Nephron progenitor cell (in vitro differentiated cells): ENCODE data around the gene SASH1.
"Not testable (repeated sequence)": the region's sequence is repeated elsewhere in the genome, so short reads cannot be mapped to it uniquely, and the experiment has no call there.

ENCODE experiments used
- DNase-seq: peaks from one replicate; pipeline ENCODE4 v3.0.0; 2021
- H3K27ac Mint-ChIP-seq: 2 replicates; pipeline ENCODE4 v1.8.0; 2021; ENCODE audit warnings: mild to moderate bottlenecking, moderate library complexity, mixed read lengths
- H3K27me3 Mint-ChIP-seq: 2 replicates; pipeline ENCODE4 v1.8.0; 2021; ENCODE audit warnings: mild to moderate bottlenecking, low read depth, mixed read lengths; ENCODE audit not compliant: poor library complexity
- H3K36me3 Mint-ChIP-seq: 2 replicates; pipeline ENCODE4 v1.8.0; 2021; ENCODE audit warnings: low read depth, mixed read lengths
- H3K4me1 Mint-ChIP-seq: 2 replicates; pipeline ENCODE4 v1.8.0; 2021; ENCODE audit warnings: mixed read lengths
- H3K4me3 Mint-ChIP-seq: 2 replicates; pipeline ENCODE4 v1.8.0; 2021; ENCODE audit warnings: mild to moderate bottlenecking, moderate library complexity, mixed read lengths
- H3K9me3 Mint-ChIP-seq: 2 replicates; pipeline ENCODE4 v1.8.0; 2021; ENCODE audit warnings: mild to moderate bottlenecking, moderate library complexity, mixed read lengths
- CTCF ChIP-seq: fragments of 200-600 bp; sonication (generic); IDR thresholded peaks from 2 replicates; pipeline ENCODE4 v1.5.0; 2021; ENCODE audit warnings: antibody characterized with exemption

The SASH1 gene

DNA sequence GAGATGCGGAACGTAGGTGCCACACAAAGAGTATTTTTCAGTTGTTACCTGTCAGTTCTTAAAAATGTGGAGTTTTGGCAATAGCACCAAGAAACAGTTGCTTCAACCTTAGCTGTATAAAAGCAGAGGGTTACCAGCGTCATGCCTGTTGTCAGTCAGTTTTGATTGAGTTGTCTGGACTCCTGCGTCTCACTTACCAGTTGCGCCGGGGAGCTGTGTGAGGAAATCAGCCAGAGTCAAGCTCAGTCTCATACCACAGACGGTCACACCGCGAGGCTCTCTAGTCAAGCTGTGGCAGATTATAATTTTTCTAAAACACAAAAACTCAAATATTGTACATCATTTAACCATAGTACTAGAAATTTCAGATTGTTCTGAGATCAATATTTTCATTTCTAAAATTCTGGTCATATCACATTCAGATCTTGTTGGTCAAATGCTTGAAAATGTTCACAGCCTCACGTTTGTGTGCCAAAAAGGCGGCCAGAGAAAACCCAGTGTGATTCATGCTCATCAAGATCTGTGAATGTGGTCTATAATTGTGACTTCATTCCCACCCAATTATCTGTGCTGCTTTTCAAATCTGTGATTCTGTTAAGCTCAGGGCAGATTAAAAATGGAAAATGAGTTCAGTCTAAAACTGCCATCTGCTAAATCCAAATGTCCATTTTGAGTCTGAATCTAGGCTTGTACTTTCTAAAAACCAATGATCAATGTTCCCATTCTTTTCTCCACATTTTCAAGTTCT is 37.5 kb downstream of the SASH1 start:
- Mint-ChIP-seq H3K27me3 (peaks cover 1% of the 10 kb centered on the region), H3K4me1 (peaks cover 46% of the 10 kb centered on the region), H3K27ac (peak overlapping the region; percentile 89), H3K4me3 (no peak overlapping the region), H3K36me3 (peaks cover 15% of the 10 kb centered on the region), H3K9me3 (peaks cover 4% of the 10 kb centered on the region)
- no peak for TF ChIP-seq CTCF
- no peak for DNase-seq

GRCh38 chr6:148382051-148382450 is 39.4 kb downstream of the SASH1 start:
- not testable (repeated sequence) for H3K27me3 Mint-ChIP-seq, H3K4me3 Mint-ChIP-seq, H3K27ac Mint-ChIP-seq, H3K9me3 Mint-ChIP-seq, DNase-seq, H3K36me3 Mint-ChIP-seq
- peaks cover 42% of the 10 kb centered on the region for H3K4me1 Mint-ChIP-seq

- Mint-ChIP-seq H3K27me3 (no peaks in the 10 kb centered on the region), H3K4me1 (peaks cover 42% of the 10 kb centered on the region), H3K4me3 (no peak overlapping the region), H3K36me3 (no peaks in the 10 kb centered on the region), H3K27ac (no peak overlapping the region), H3K9me3 (no peaks in the 10 kb centered on the region)
- TF ChIP-seq CTCF = no peak
- DNase-seq = no peak
Measured at GRCh38 chr6:148382861-148383260, 40.2 kb downstream of the SASH1 start.

DNA sequence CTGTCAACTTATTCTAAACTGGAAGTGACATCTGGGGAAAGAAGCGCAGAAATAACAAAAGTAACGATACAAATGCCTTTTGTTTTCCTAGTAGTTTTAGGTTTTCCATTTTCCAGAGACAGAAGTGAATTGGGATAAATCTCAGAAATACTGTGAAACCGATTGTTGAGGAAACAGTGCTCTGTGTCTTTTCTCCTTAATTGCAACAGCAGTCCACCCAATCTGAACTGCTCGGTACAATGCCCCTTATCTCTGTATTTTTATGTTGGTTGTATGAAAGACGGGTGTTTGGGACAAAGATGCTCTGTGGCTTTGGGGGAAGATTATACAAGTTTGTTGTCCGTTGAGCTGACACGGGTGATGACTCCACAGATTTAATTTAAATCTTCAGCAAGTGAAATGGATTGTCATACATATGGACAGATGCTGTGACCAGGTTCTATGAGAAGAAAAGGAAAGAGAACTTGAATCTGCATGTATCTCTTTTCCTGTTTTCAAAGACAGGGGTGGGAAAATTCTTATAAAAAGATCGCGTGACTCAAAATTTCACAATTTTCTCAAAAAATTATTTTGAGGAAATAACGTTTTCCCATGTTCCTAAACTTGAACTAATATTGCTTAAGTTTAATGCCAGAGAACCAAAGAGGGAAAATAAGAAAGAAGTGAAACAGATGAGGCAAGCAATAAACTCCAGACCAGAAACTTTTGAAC is 41.2 kb downstream of the SASH1 start:
- no peak overlapping the region for H3K27ac Mint-ChIP-seq
- TF ChIP-seq CTCF = no peak
- no peaks in the 10 kb centered on the region for H3K9me3 Mint-ChIP-seq
- no peak overlapping the region for H3K4me3 Mint-ChIP-seq
- H3K36me3 Mint-ChIP-seq = no peaks in the 10 kb centered on the region
- no peak for DNase-seq
- H3K4me1 Mint-ChIP-seq = peaks cover 45% of the 10 kb centered on the region
- H3K27me3 Mint-ChIP-seq = no peaks in the 10 kb centered on the region

GRCh38 chr6:148385379-148385778 is 42.7 kb downstream of the SASH1 start:
- H3K36me3 Mint-ChIP-seq = peaks cover 8% of the 10 kb centered on the region
- DNase-seq = no peak
- peaks cover 33% of the 10 kb centered on the region for H3K4me1 Mint-ChIP-seq
- H3K27me3 Mint-ChIP-seq = no peaks in the 10 kb centered on the region
- no peak for TF ChIP-seq CTCF
- H3K9me3 Mint-ChIP-seq = no peaks in the 10 kb centered on the region
- no peak overlapping the region for H3K4me3 Mint-ChIP-seq
- no peak overlapping the region for H3K27ac Mint-ChIP-seq

GRCh38 chr6:148388521-148388920 is 45.9 kb downstream of the SASH1 start:
- Mint-ChIP-seq H3K27ac (peak overlapping the region; percentile 95), H3K9me3 (no peaks in the 10 kb centered on the region), H3K27me3 (no peaks in the 10 kb centered on the region), H3K4me1 (peaks cover 22% of the 10 kb centered on the region), H3K4me3 (no peak overlapping the region), H3K36me3 (peaks cover 32% of the 10 kb centered on the region)
- no peak for DNase-seq
- no peak for TF ChIP-seq CTCF
